GM18519 (cell line): ENCODE data around the gene SUPT7L.
"Not testable (repeated sequence)": the region's sequence is repeated elsewhere in the genome, so short reads cannot be mapped to it uniquely, and the experiment has no call there.

Experiments used
- ATAC-seq: cut with Tn5 transposase; IDR thresholded peaks from one replicate; pipeline ENCODE4 v1.9.1; 2021; ENCODE audit warnings: mild to moderate bottlenecking, moderate library complexity; ENCODE audit not compliant: unreplicated experiment, low FRiP score

Gene SUPT7L

DNA sequence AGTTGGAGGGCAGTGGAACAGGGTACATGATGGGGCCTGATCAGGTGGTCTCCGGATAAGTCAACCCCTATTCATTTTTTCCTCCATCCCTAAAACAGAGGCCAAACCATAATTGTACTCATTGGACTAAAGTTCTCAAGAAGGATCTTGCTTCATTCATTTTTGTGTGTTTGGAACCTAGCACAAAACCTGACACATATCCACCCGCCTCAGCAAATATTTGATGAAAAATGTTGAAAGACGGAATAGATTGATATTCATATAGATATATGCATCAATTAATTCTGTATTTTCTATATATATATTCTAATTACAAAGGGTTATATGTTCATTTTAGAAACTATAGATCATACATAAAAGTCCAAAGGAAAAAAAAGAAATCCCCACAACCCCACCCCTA, 22.2 kb upstream of the SUPT7L start:
- no peak for ATAC-seq

DNA sequence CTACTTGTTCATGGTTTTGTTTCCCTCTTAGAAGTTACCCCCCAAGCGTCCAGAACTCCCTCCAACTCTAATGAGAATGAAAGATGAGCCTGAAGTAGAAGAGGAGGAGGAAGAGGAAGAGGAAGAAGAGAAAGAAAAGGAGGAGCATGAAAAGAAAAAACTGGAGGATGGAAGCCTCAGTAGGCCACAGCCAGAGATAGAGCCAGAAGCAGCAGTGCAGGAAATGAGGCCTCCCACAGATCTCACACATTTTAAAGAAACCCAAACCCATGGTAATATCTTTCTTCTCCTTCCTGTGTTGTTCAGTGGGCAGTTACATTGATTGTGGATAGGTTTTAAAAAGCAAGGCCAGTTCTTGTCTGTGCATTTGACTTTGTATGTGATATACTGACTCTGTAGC, 21.6 kb upstream of the SUPT7L start:
- ATAC-seq: not testable (repeated sequence)

- ATAC-seq: no peak
These were observed 20.1 kb upstream of the SUPT7L start for GRCh38 chr2:27683390-27684071.

DNA sequence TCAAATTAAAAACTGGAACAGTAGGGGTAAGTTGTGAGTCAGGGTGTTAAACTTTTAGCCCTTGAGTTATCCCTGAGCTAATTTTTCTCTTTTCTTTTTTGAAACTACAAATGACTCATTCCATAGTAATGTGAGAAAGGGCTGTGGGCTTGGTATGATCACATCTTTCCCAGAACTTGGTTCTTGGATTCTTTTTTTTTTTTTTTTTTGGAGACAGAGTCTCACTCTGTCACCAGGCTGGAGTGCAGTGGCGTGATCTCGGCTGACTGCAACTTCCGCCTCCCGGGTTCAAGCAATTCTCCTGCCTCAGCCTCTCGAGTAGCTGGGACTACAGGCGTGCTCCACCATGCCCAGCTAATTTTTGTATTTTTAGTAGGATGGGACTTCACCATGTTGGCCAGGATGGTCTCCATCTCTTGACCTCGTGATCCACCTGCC, 18.9 kb upstream of the SUPT7L start:
- ATAC-seq: not testable (repeated sequence)

DNA sequence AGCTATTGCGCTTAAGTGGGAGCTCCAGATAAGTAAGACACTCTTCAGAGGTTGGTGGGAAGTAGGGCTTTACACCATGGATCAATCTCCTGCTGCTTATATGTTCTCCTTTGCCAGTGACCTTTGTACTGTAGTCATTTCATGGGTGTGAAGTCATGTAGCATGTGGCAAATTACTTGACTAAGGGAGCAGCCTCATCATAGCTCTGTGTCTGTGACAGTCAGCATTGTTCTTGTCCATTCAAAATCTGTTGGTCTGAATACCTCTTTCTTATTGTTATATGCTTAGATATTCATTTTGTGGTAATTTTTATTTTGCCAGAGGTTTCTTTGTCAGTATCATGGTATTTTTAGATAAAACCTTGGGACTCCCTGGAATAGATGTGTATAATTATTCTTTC, 18.4 kb upstream of the SUPT7L start:
- ATAC-seq: no peak

GRCh38 chr2:27680571-27680970, 17.2 kb upstream of the SUPT7L start:
- ATAC-seq: no peak

- ATAC-seq: no peak
These were observed 9.5 kb upstream of the SUPT7L start for GRCh38 chr2:27672723-27673486.

DNA sequence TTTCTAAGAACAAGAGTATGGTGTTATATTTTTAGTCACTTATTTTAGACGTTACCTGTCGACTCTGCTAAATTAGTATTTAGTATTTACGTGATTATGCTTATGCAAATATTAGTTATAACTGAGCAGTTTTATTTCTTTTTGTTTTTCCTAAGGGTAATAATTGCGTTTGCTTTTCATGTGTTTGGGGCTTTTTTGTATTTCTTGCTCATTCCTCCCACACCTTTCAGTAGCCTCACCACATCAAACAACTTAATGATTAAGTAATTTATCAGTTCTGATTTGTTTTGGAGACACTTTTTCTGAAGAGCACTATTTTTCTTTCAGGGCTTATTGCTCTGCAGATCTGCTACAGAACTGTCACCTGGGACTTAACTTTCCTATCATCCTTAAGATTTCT, 7.8 kb upstream of the SUPT7L start:
- no peak for ATAC-seq

DNA sequence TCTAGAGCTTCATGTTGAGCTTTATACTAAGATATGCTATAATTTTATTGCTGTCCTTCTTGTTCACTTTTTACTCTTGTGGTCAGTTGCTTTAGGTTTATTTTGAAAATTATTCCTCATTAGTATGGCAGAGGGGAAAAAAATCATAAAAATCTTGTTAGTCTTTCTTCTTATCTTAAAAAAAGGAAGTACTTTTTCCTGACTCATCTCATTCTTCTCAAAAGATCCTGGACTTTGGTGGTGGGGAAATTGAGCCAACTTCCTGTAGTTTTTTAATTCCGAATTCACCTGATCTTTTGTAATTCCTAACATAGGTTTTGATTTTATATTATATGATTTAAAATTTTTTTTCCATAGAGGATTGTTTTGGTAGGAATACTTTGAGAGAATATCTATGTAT, 4.0 kb upstream of the SUPT7L start:
- ATAC-seq: no peak

DNA sequence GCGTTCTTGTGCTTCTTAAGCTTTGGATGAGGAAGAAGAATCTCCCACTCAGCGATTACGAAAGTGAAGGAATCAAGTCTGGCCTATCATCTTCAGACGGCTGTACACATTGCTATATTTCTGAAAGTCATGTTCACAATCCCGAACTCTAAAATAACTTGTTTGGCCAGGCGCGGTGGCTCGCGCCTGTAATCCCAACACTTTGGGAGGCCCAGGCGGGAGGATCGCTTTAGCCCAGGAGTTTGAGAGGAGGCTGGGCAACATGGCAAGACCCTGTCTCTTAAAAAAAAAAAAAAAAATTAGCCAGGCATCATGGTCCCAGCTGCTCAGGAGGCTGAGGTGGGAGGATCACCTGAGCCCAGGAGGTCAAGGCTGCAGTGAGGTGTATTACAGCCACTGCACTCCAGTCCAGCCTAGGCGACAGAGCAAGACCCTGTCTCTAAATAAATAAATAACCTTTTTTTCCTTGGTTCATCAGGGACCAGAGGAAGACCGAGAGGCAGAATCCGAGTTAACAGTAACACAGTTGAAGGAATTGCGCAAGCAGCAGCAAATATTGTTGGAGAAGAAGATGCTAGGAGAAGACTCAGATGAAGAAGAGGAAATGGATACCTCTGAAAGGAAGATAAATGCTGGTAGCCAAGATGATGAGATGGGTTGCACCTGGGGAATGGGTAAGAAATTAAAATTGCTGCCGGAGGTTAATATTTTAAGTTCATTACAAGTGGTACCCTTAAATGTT, 1.4 kb upstream of the SUPT7L start:
- no peak for ATAC-seq

DNA sequence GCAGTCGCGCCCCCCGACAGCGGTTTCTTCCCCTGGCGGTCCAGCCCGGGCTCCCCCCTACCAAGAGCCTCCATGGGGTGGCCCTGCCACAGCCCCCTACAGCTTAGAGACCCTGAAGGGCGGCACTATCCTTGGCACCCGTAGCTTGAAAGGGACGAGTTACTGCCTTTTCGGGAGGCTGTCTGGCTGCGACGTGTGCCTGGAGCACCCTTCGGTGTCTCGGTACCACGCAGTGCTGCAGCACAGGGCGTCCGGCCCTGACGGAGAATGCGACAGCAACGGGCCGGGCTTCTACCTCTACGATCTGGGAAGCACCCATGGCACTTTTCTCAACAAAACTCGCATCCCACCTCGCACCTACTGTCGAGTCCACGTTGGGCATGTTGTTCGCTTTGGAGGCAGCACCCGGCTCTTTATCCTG, 750 bp upstream of the SUPT7L start:
- ATAC-seq: no peak

DNA sequence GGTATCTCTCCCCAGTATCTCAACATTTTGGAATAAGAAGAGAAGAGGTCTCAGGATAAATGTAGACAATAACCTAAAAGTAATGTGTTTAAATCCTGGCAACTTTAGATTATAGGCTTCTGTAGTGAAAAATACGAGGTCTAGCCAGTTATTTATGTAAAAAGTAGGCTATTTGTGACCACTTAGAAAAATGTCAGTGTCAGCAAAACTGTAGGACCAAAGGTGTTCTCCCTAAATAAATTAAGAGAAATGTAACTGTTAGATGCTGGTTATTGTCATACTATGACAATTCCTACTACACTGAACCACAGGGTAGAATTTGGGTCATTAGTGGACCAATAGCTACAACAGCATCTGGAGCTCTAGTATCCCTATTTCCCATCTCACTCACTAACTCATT, 2.0 kb downstream of the SUPT7L start:
- no peak for ATAC-seq

DNA sequence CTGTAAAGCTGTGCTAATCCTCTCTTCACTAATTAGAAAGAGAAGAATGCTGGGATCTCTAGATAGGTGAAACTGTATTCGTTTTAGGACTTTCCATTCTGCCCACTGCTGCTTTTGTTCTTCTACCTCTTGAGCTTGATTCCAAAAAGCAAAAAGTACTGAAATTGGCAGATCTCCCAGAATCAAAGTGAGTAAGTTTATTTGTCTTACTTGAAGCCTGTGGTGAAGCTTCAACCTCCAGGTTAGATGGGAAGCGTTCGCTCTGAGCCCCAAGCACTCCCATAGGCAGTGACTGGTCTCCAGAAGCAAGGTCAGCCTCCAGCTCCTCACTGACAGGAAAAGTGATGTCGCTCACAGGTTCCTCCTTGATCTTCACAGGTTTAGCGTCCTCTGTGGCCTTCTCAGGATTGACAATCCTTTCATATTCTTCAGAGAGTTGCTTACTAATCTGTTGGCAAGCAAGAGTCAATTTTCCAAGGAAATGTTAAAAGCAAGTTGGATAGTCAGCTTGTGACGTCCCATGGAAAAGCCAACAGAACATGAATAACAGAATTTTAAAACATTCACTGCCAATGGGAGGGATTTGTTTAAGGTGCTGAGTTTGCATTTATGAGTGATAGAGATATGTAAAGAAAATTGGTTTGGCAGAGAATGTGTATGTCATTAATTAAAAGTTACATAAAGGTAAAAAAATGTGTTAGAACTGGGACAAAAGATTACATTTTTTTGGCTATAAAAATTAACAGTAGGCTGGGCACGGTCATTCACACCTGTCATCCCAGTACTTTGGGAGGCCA, 8.1 kb downstream of the SUPT7L start:
- ATAC-seq: no peak

DNA sequence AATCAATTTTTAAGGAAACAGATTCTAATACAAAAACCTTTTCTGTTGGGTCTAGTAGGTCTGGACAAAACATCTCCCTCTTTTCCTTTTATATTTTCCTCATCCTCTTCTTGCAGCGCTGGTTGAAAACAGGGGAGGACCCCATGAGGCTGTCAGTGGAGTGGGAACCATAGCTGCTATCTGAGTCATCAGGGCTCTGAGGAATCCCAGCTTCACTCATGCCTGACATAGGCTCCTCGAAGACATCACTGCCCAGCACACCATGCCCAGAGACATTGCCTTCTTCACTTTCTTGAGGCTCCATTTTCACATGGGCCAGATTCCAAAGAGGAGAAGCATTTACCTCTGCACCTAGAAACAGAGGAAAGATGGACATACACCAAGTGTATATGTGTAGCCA, 10.0 kb downstream of the SUPT7L start:
- no peak for ATAC-seq

DNA sequence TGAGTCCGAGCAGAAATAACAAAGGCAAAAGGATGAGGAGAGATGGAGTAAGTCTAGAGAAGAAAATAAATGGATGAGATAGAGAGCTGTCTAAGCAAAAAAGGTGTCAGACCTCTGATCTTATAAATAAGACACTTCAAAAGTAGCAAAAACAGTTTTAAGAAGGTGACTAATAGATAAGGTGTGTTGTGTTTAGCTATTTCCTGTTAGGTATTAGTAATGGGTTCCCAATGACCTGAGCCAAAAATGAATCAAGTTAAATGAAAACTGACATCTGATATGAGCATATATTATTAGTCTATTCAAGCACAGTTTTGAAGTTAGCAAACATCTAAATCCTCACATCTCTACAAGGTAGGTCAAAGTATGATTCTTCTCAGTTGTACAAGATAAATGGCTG, 10.6 kb downstream of the SUPT7L start:
- no peak for ATAC-seq

DNA sequence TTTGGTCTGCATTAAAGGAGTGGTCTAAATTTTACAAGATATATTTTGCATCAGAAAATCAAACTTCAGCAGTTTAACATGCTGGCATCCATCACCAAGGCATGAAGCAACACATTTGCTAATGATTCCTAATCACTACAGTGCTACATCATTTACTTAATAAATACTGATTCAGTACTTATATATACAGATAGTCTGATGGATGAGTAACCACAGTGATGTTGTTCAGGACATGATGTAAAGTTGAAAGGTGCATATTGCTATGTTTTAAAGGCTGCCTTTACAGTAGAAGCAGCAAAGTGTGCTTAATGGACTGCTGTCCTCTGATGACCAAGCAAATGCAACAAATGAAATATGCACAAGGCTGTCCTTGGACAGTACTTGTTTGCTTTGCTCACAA, 11.1 kb downstream of the SUPT7L start:
- ATAC-seq: no peak

DNA sequence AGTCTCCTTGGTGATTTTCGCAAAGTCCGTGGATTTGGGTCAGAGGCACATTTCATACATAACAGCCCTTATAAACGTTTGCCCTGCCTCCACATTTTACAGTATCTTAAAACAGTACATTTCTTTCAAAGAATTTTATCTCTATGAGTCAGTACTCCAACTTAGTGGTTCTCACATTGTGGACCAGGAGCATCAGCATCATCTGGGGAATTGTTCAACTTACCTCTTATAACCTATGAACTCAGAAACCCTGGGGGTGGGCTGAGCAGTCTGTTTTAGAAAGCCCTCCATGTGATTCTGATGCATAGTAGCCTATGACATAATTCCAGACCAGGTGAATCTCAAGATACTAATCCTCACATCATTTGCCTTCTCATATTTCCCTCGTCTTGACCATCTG, 12.4 kb downstream of the SUPT7L start:
- no peak for ATAC-seq

DNA sequence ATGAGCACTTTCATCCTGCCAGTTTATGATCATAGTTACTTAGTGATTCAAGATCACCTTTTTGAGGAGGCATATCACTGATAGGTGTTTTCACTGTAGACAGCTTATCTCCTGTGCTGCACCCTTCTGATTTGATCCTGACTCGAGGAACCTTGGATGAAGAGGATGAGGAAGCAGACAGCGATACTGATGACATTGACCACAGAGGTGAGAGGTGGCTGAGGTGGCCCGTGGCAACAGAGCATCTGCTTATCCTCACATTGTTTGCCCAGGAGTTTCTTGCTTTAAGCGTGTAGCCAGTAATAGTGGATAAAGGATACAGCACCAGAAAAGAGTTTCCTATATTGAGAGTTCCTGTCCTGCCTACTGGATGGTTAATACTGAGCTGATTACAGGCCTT, 15.7 kb downstream of the SUPT7L start:
- no peak for ATAC-seq

GRCh38 chr2:27647289-27647688, 16.1 kb downstream of the SUPT7L start:
- ATAC-seq: no peak

DNA sequence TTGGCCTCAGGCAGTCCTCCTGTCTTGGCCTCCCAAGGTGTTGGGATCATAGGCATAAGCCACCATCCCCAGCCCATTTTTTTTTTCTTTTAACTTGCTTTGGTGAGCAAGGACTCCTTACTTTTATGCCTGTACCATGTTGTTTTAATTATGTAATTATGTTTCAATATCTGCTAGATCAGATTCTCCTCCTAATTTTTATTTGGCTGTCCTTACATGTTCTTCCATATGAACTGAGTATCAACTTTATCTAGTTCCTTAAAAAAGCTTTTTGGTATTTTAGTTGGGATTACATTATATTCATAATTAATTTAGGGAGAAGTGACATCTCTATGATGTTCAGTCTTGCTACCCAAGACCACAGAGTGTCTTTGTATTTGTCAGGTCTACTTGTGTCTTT, 18.2 kb downstream of the SUPT7L start:
- ATAC-seq: no peak
